ENCODE data around the gene CAMTA2.

CAMTA2 gene, protein sequence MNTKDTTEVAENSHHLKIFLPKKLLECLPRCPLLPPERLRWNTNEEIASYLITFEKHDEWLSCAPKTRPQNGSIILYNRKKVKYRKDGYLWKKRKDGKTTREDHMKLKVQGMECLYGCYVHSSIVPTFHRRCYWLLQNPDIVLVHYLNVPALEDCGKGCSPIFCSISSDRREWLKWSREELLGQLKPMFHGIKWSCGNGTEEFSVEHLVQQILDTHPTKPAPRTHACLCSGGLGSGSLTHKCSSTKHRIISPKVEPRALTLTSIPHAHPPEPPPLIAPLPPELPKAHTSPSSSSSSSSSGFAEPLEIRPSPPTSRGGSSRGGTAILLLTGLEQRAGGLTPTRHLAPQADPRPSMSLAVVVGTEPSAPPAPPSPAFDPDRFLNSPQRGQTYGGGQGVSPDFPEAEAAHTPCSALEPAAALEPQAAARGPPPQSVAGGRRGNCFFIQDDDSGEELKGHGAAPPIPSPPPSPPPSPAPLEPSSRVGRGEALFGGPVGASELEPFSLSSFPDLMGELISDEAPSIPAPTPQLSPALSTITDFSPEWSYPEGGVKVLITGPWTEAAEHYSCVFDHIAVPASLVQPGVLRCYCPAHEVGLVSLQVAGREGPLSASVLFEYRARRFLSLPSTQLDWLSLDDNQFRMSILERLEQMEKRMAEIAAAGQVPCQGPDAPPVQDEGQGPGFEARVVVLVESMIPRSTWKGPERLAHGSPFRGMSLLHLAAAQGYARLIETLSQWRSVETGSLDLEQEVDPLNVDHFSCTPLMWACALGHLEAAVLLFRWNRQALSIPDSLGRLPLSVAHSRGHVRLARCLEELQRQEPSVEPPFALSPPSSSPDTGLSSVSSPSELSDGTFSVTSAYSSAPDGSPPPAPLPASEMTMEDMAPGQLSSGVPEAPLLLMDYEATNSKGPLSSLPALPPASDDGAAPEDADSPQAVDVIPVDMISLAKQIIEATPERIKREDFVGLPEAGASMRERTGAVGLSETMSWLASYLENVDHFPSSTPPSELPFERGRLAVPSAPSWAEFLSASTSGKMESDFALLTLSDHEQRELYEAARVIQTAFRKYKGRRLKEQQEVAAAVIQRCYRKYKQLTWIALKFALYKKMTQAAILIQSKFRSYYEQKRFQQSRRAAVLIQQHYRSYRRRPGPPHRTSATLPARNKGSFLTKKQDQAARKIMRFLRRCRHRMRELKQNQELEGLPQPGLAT

DNA sequence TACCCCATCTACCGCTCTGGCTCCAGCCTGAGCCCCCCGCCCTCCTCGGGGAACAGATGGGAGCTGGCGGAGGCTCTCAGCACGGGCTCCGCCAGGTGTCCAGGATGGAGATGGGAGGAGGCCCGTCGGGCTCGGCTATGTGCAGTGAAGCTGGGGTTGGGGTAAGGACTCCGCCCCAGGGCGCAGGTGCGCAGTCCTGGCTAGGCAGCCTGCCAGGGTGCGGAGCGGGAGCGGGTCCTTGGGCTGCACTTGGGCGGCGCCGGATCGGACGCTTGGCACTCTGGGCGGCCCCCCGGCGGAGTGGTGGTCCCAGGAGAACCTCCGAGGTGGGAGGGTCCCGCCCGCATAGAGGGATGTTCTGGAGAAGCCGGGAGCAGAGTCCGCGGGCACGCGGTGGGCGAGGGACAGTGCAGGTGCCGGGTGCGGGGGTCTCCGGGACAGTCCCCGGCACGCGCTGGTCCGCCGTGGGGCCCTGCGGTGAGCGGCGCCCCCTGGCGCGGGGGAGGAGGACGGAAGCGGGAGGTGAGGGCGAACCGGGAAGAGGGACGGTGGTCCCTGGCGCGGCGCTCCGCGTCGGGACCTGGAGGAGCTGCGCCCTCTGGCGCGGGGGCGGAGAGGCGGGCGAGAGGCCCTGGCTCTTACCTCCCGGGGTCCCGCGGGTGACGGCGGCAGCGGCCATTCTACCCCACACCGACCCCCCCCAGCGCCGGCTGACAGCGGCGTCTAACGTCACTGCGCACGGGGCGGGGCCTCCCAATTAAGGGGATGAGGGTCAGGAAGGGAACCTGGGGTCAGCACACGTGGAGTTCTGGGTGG is at the start of gene CAMTA2:
TSS of gene CAMTA2 (minus strand) at position 725 of the 816 bp plus-strand sequence. CDS start 1,453 bp downstream, outside the sequence.
- TF ChIP-seq, protein P1, sequence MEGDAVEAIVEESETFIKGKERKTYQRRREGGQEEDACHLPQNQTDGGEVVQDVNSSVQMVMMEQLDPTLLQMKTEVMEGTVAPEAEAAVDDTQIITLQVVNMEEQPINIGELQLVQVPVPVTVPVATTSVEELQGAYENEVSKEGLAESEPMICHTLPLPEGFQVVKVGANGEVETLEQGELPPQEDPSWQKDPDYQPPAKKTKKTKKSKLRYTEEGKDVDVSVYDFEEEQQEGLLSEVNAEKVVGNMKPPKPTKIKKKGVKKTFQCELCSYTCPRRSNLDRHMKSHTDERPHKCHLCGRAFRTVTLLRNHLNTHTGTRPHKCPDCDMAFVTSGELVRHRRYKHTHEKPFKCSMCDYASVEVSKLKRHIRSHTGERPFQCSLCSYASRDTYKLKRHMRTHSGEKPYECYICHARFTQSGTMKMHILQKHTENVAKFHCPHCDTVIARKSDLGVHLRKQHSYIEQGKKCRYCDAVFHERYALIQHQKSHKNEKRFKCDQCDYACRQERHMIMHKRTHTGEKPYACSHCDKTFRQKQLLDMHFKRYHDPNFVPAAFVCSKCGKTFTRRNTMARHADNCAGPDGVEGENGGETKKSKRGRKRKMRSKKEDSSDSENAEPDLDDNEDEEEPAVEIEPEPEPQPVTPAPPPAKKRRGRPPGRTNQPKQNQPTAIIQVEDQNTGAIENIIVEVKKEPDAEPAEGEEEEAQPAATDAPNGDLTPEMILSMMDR (IDR thresholded peaks at IDR 0.05): peak; percentile 77

DNA sequence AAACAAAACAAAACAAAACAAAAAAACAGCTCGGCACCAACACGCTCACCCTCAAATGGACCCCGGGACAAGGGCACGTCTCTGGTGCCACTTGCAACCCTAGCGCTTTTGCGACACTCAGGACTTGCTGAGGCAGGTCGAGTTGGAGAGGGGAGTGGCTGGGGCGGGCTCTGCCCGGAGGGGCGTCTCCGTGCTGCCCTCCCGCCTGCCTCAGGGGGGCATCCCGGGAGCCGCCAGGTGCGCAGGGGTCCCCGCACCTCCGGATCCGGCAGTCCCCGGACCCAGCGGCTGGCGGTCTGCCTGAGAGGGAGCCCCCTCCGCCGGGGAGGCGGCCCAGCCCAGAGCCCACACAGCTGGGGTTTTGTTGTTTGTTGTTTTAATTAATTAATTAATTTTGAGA is 47.8 kb upstream of the CAMTA2 start, which contains the start of gene SLC52A1:
TSS of gene SLC52A1 (minus strand) at position 112 of the 400 bp plus-strand sequence. CDS start 820 bp downstream, outside the sequence.
- TF ChIP-seq, protein P1 (IDR thresholded peaks at IDR 0.05): no peak

DNA sequence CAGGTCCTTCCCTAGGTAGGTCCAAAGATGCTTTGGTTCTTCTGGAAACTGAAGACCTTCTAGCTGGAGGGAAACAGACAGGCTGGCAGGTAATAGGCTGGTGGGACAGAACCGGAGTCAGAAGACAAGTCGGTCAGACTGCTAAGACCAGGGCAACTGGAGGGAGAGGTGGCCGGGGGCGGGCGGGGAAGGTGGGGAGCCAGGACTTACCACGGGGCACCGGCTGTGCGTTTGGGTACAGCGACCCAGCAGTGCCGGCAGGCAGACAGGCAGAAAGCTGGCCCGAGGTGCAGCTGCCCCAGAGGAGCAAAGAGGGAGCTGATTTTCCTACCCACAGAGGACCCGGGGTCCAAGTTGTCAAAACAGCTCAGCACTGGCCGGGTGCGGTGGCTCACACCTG is 47.2 kb upstream of the CAMTA2 start:
- TF ChIP-seq, protein P1 (IDR thresholded peaks at IDR 0.05): no peak

DNA sequence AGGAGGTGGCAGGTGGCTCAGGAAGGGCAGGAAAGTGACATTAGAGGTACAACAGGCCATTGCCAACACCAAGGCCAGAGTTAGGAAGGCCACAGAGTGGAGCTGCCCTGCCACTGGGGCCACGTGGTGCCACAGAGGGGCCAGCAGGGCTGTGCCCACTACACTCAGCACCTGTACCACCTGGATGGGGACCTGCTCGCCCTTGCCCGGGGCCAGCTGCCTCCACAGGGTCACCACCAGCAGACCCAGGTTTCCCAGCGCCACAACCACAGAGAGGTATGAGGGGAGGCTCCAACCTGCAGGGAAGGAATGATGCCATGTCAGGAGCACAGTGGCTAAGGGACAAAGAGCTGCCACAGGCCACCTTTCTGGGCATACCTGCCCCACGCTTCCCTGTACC is 46.6 kb upstream of the CAMTA2 start:
- TF ChIP-seq, protein P1 (IDR thresholded peaks at IDR 0.05): no peak

DNA sequence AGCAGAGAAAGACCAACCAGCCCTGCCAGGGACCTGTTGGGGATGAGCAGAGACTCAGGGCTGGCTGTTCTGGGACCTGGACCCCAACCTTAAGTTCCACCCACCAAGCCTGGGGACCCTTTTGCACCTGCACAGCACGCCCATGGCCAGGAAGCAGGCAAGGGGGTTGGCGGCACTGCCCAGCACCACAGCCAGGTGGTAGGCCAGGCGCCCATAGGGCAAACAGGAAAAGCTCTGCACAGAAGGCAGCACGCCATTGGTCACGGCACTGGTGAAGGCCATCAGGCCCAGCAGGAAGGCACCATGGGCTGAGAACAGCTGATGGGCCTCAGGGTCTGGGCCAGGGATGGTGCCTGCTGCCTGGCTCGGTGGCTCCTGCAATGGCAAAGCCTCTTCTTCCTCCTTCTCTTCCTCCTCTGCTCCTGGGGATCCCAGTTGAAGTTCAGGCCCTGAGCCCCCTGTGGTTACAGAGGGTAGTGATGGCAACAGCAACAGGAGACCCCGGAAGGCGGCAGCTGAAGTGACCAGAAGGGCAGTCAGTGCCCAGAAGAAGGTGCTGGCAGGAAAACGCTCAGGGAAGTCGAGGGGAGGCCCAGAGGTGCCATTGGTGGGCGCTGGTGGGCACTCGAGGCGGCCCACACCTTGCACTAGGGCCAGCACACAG is 46.0 kb upstream of the CAMTA2 start:
- TF ChIP-seq, protein P1 (IDR thresholded peaks at IDR 0.05): no peak

DNA sequence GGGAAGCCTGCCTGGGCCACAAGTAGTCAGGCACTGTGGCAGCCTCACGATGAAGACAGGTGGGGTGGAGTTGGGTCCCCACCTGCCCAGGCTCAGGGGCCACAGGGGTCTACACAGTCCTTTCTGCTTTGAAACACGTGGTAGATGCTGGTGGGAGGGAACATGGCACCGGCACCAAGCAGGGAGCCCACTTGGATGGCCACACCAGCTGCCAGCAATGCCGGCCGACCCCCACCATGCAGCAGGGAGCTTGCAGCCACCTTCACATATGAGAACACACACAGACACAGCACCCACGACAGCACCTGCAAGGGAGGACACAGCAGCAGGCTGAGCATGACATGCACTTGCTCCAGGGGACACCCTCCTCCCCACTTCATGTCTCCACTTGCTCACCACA is 45.4 kb upstream of the CAMTA2 start:
- TF ChIP-seq, protein P1 (IDR thresholded peaks at IDR 0.05): no peak

All from LNCAP (cell line).